ENCODE data around the gene TAS1R1.

The TAS1R1 gene

GRCh38 chr1:6512908-6513280 lies 42.2 kb upstream of the TAS1R1 start:
- ATAC-seq (ENCODE audit: insufficient read depth, low read depth) = no peak
- Histone ChIP-seq H3K9me3 (ENCODE audit: insufficient read depth, low read length, severe bottlenecking) (no peaks in the 10 kb centered on the region), H3K9ac (ENCODE audit: low read depth, low read length) (no peak overlapping the region)

GRCh38 chr1:6513320-6513801 lies 41.7 kb upstream of the TAS1R1 start:
- Histone ChIP-seq H3K4me3 (ENCODE audit: low read depth in 1 of 2, low read length in 2 of 2) (no peak overlapping the region), H3K36me3 (ENCODE audit: insufficient read depth, low read length) (no peaks in the 10 kb centered on the region), H3K9me3 (ENCODE audit: insufficient read depth, low read length, severe bottlenecking) (no peaks in the 10 kb centered on the region), H3K27ac (ENCODE audit: low read length) (no peak overlapping the region), H2AFZ (ENCODE audit: low read depth, low read length) (no peak overlapping the region), H3K9ac (ENCODE audit: low read depth, low read length) (no peak overlapping the region), H3K4me2 (ENCODE audit: insufficient read depth, low read length) (no peak overlapping the region), H3K4me1 (ENCODE audit: insufficient read depth, low read length) (no peaks in the 10 kb centered on the region), H3K27me3 (ENCODE audit: insufficient read depth, low read length, poor library complexity) (no peaks in the 10 kb centered on the region), H4K20me1 (ENCODE audit: insufficient read depth, low read length) (0 out of 2 replicates have a peak, but pooled peaks cover 6% of the 10 kb centered on the region), H3K79me2 (ENCODE audit: insufficient read depth, low read length) (no peaks in the 10 kb centered on the region)
- no peak for ATAC-seq (ENCODE audit: insufficient read depth, low read depth)
- no peak for DNase-seq
- TF ChIP-seq EZH2 (IDR thresholded peaks at IDR 0.05; ENCODE audit: borderline replicate concordance, low read depth, low read length, severe bottlenecking) = no peak
- no peak for TF ChIP-seq CTCF (IDR thresholded peaks at IDR 0.05; ENCODE audit: borderline replicate concordance, extremely low read depth, low read length, poor library complexity, severe bottlenecking)

More at GRCh38 chr1:6512908-6513280, 42.2 kb upstream of the TAS1R1 start:
- no peak overlapping the region for H3K27ac ChIP-seq (ENCODE audit: low read length)
- peaks cover 7% of the 10 kb centered on the region; the same call in 1 of the 2 replicates for H4K20me1 ChIP-seq (ENCODE audit: insufficient read depth, low read length)
- no peaks in the 10 kb centered on the region for H3K36me3 ChIP-seq (ENCODE audit: insufficient read depth, low read length)
- H3K27me3 ChIP-seq (ENCODE audit: insufficient read depth, low read length, poor library complexity) = no peaks in the 10 kb centered on the region
- no peaks in the 10 kb centered on the region for H3K79me2 ChIP-seq (ENCODE audit: insufficient read depth, low read length)
- H2AFZ ChIP-seq (ENCODE audit: low read depth, low read length) = no peak overlapping the region
- H3K4me1 ChIP-seq (ENCODE audit: insufficient read depth, low read length) = no peaks in the 10 kb centered on the region
- no peak overlapping the region for H3K4me2 ChIP-seq (ENCODE audit: insufficient read depth, low read length)
- no peak overlapping the region for H3K4me3 ChIP-seq (ENCODE audit: low read depth in 1 of 2, low read length in 2 of 2)
- TF ChIP-seq CTCF (IDR thresholded peaks at IDR 0.05; ENCODE audit: borderline replicate concordance, extremely low read depth, low read length, poor library complexity, severe bottlenecking) (no peak), EZH2 (IDR thresholded peaks at IDR 0.05; ENCODE audit: borderline replicate concordance, low read depth, low read length, severe bottlenecking) (no peak)
- no peak for DNase-seq

GRCh38 chr1:6515771-6516170 lies 39.3 kb upstream of the TAS1R1 start:
- Histone ChIP-seq H3K79me2 (ENCODE audit: insufficient read depth, low read length) (no peaks in the 10 kb centered on the region), H3K27me3 (ENCODE audit: insufficient read depth, low read length, poor library complexity) (no peaks in the 10 kb centered on the region), H3K9me3 (ENCODE audit: insufficient read depth, low read length, severe bottlenecking) (no peaks in the 10 kb centered on the region), H4K20me1 (ENCODE audit: insufficient read depth, low read length) (no peaks in the 10 kb centered on the region), H3K4me1 (ENCODE audit: insufficient read depth, low read length) (no peaks in the 10 kb centered on the region), H3K4me3 (ENCODE audit: low read depth in 1 of 2, low read length in 2 of 2) (no peak overlapping the region), H3K36me3 (ENCODE audit: insufficient read depth, low read length) (no peaks in the 10 kb centered on the region), H3K9ac (ENCODE audit: low read depth, low read length) (no peak overlapping the region), H3K27ac (ENCODE audit: low read length) (no peak overlapping the region), H3K4me2 (ENCODE audit: insufficient read depth, low read length) (no peak overlapping the region), H2AFZ (ENCODE audit: low read depth, low read length) (no peak overlapping the region)
- TF ChIP-seq EZH2 (IDR thresholded peaks at IDR 0.05; ENCODE audit: borderline replicate concordance, low read depth, low read length, severe bottlenecking) (no peak), CTCF (IDR thresholded peaks at IDR 0.05; ENCODE audit: borderline replicate concordance, extremely low read depth, low read length, poor library complexity, severe bottlenecking) (no peak)
- DNase-seq (no peak), ATAC-seq (ENCODE audit: insufficient read depth, low read depth) (no peak)

- Histone ChIP-seq H3K79me2 (ENCODE audit: insufficient read depth, low read length) (no peaks in the 10 kb centered on the region), H4K20me1 (ENCODE audit: insufficient read depth, low read length) (no peaks in the 10 kb centered on the region), H3K9me3 (ENCODE audit: insufficient read depth, low read length, severe bottlenecking) (no peaks in the 10 kb centered on the region), H3K4me3 (ENCODE audit: low read depth in 1 of 2, low read length in 2 of 2) (no peak overlapping the region), H3K27me3 (ENCODE audit: insufficient read depth, low read length, poor library complexity) (no peaks in the 10 kb centered on the region), H3K9ac (ENCODE audit: low read depth, low read length) (no peak overlapping the region), H3K36me3 (ENCODE audit: insufficient read depth, low read length) (no peaks in the 10 kb centered on the region), H3K27ac (ENCODE audit: low read length) (no peak overlapping the region), H2AFZ (ENCODE audit: low read depth, low read length) (no peak overlapping the region), H3K4me1 (ENCODE audit: insufficient read depth, low read length) (no peaks in the 10 kb centered on the region), H3K4me2 (ENCODE audit: insufficient read depth, low read length) (no peak overlapping the region)
- ATAC-seq (ENCODE audit: insufficient read depth, low read depth) (no peak), DNase-seq (no peak)
- TF ChIP-seq CTCF (IDR thresholded peaks at IDR 0.05; ENCODE audit: borderline replicate concordance, extremely low read depth, low read length, poor library complexity, severe bottlenecking) (no peak), EZH2 (IDR thresholded peaks at IDR 0.05; ENCODE audit: borderline replicate concordance, low read depth, low read length, severe bottlenecking) (no peak)
Measured at GRCh38 chr1:6517435-6517851, 37.7 kb upstream of the TAS1R1 start.

All from DND-41 (cell line).